ENCODE results near the gene MRPL14. TPM values are rescaled to one million over a fixed set of nuclear protein-coding genes. Genes with fewer than 3 reads are reported as not detected.

The MRPL14 gene
- total RNA-seq, 1 experiment from 2014 or later = 87.6 TPM

DNA sequence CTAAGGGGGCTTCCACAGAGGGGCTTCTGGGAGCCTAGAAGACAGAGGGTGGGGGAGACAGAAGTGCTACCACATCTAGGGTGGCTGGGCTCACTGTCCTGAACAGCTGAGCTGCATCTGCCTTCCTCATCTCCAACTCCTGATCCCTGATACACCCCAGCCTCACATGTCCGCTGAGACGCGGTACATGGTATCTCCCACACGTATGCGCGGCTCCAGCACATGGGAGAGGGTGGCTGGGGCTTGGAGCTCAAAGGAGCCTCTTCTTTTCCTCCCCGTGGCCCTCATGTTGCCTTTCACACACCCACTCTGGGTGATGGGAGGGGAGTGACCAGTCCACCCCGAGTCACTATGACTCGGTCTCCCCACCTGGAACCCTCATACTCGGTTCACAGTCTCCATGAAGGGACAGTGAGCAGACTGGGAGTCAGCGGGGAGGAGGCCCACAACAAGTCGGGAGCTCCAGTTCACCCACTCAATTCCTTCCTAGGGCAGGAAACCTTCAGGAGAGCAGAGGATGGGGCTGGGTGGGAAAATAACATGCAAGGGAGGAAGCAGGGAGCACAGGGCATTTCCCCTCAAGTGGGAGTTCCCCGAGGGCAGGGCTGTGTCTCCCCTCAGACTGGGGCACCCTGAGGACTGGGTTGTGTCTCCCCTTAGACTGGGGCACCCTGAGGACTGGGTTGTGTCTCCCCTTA lies 61.7 kb downstream of the MRPL14 start:
- no peak for DNase-seq
- intact Hi-C loops (cut with micrococcal nuclease; ENCODE audit: unreplicated experiment) = no loop called here
- no TSS peak for BruUV-seq (replicated peaks)
- Histone ChIP-seq H3K27me3 (replicated peaks; ENCODE audit: control insufficient read depth, insufficient read depth, low read length) (no peaks in the 10 kb centered on the region), H3K4me3 (ENCODE audit: low read depth, low read length) (no peak overlapping the region), H3K9me3 (no peaks in the 10 kb centered on the region), H3K36me3 (ENCODE audit: control insufficient read depth, insufficient read depth, low read length) (no peaks in the 10 kb centered on the region), H3K4me1 (no peaks in the 10 kb centered on the region)
- POLR2A ChIA-PET = no interaction called here
- H3K9me3 Mint-ChIP-seq (ENCODE audit: unreplicated experiment) = no peaks in the 10 kb centered on the region
- no peak overlapping the region for H3K4me3 Mint-ChIP-seq (ENCODE audit: unreplicated experiment)
- CTCF ChIA-PET = no interaction called here
- H3K36me3 Mint-ChIP-seq (ENCODE audit: insufficient read depth, unreplicated experiment) = no peaks in the 10 kb centered on the region
- H3K27ac Mint-ChIP-seq (ENCODE audit: unreplicated experiment) = no peak overlapping the region
- TF ChIP-seq, protein P1, sequence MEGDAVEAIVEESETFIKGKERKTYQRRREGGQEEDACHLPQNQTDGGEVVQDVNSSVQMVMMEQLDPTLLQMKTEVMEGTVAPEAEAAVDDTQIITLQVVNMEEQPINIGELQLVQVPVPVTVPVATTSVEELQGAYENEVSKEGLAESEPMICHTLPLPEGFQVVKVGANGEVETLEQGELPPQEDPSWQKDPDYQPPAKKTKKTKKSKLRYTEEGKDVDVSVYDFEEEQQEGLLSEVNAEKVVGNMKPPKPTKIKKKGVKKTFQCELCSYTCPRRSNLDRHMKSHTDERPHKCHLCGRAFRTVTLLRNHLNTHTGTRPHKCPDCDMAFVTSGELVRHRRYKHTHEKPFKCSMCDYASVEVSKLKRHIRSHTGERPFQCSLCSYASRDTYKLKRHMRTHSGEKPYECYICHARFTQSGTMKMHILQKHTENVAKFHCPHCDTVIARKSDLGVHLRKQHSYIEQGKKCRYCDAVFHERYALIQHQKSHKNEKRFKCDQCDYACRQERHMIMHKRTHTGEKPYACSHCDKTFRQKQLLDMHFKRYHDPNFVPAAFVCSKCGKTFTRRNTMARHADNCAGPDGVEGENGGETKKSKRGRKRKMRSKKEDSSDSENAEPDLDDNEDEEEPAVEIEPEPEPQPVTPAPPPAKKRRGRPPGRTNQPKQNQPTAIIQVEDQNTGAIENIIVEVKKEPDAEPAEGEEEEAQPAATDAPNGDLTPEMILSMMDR (IDR thresholded peaks at IDR 0.05; ENCODE audit: insufficient read depth in 1 of 2, low read depth in 1 of 2, low read length in 1 of 2, severe bottlenecking in 1 of 2, unreplicated experiment in 1 of 2) = no peak
- no peaks in the 10 kb centered on the region for H3K27me3 Mint-ChIP-seq (ENCODE audit: insufficient read depth, unreplicated experiment)
- H3K4me1 Mint-ChIP-seq (ENCODE audit: low read depth, unreplicated experiment) = no peaks in the 10 kb centered on the region

DNA sequence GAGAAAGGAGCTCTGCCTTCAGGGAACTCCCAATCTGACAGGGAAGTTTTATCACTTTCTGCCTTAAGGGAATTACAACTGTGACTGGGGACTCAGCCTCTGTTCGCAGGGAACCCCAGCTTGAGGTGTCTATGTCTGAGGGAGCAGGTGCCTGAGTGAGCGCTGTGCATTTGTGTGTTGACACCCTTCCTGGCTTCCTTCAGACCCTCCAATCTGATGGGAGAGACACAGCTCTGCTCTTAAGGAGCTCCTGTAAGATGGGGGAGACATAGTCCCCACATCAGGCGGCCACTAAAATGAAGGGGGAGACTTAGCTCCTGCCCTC lies 62.3 kb downstream of the MRPL14 start:
- no peak overlapping the region for H3K4me3 Mint-ChIP-seq (ENCODE audit: unreplicated experiment)
- no peaks in the 10 kb centered on the region for H3K27me3 Mint-ChIP-seq (ENCODE audit: insufficient read depth, unreplicated experiment)
- Histone ChIP-seq H3K9me3 (no peaks in the 10 kb centered on the region), H3K4me3 (ENCODE audit: low read depth, low read length) (no peak overlapping the region), H3K27me3 (replicated peaks; ENCODE audit: control insufficient read depth, insufficient read depth, low read length) (no peaks in the 10 kb centered on the region), H3K36me3 (ENCODE audit: control insufficient read depth, insufficient read depth, low read length) (no peaks in the 10 kb centered on the region), H3K4me1 (no peaks in the 10 kb centered on the region)
- intact Hi-C loops (cut with micrococcal nuclease; ENCODE audit: unreplicated experiment) = no loop called here
- DNase-seq = no peak
- TF ChIP-seq, protein P1 (IDR thresholded peaks at IDR 0.05; ENCODE audit: insufficient read depth in 1 of 2, low read depth in 1 of 2, low read length in 1 of 2, severe bottlenecking in 1 of 2, unreplicated experiment in 1 of 2) = no peak
- H3K27ac Mint-ChIP-seq (ENCODE audit: unreplicated experiment) = no peak overlapping the region
- no TSS peak for BruUV-seq (replicated peaks)
- no peaks in the 10 kb centered on the region for H3K9me3 Mint-ChIP-seq (ENCODE audit: unreplicated experiment)
- H3K36me3 Mint-ChIP-seq (ENCODE audit: insufficient read depth, unreplicated experiment) = no peaks in the 10 kb centered on the region
- no peaks in the 10 kb centered on the region for H3K4me1 Mint-ChIP-seq (ENCODE audit: low read depth, unreplicated experiment)
- CTCF ChIA-PET = no interaction called here
- POLR2A ChIA-PET = no interaction called here

DNA sequence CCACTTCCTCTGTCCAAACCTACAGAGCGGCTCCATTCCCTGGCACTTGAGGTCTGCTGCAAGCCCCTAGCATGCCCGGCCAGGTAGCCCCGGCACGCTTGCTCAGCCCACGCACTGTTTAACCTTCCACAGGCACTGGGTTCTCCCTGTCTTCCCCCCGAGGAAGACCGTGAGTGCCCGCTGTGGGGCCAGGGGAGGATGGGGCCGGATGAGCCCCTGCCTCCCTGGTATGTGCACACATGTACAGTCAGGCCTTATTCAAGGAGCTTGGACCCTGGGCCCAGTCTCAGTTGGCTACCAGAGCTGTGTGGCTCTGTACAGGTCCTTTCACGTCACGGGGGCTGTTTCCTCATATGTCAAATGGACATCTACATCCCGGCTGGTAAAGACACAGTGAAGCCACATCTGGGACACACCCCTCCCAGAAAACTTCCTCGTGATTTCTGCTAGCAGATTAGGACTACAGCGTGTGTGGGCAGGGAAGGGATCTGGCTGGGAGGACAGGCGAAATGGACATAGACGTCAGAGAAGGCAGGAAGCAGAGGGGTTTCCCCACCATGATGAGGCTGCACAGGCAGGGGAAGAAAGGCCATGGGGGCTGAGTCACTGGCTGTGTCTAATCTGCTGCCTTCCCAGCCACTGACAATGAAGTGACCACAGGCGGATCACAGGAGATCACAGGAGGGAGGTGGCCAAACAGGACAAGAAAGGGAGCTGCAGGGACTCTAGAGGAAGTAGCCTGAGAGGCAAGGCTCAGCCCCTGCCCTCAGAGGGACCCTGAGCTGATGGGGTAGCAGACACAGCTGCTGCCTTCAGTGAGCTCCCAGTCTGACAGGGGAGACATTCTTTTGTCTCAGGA lies 62.9 kb downstream of the MRPL14 start:
- BruUV-seq (replicated peaks) = no TSS peak
- intact Hi-C loops (cut with micrococcal nuclease; ENCODE audit: unreplicated experiment) = no loop called here

More for the DNA sequence above, 62.9 kb downstream of the MRPL14 start:
- DNase-seq = no peak
- Mint-ChIP-seq H3K4me3 (ENCODE audit: unreplicated experiment) (no peak overlapping the region), H3K27me3 (ENCODE audit: insufficient read depth, unreplicated experiment) (no peaks in the 10 kb centered on the region), H3K9me3 (ENCODE audit: unreplicated experiment) (no peaks in the 10 kb centered on the region), H3K4me1 (ENCODE audit: low read depth, unreplicated experiment) (no peaks in the 10 kb centered on the region), H3K27ac (ENCODE audit: unreplicated experiment) (no peak overlapping the region), H3K36me3 (ENCODE audit: insufficient read depth, unreplicated experiment) (no peaks in the 10 kb centered on the region)
- ChIA-PET POLR2A (no interaction called here), CTCF (interaction anchor here (0.6 kb wide), 1 partner anchor 63 kb away, joined by 3 read pairs; the partner anchor contains the start of gene TMEM63B)
- TF ChIP-seq, protein P1 (IDR thresholded peaks at IDR 0.05; ENCODE audit: insufficient read depth in 1 of 2, low read depth in 1 of 2, low read length in 1 of 2, severe bottlenecking in 1 of 2, unreplicated experiment in 1 of 2) = no peak
- Histone ChIP-seq H3K36me3 (ENCODE audit: control insufficient read depth, insufficient read depth, low read length) (no peaks in the 10 kb centered on the region), H3K9me3 (no peaks in the 10 kb centered on the region), H3K27me3 (replicated peaks; ENCODE audit: control insufficient read depth, insufficient read depth, low read length) (no peaks in the 10 kb centered on the region), H3K4me3 (ENCODE audit: low read depth, low read length) (no peak overlapping the region), H3K4me1 (no peaks in the 10 kb centered on the region)

Measured in Caco-2 (cell line).